Endothelial cell of umbilical vein (primary cell): ENCODE results near the gene IMPG2. TPM values are rescaled to one million over a fixed set of nuclear protein-coding genes. Genes with fewer than 3 reads are reported as not detected.

Experiments
- BruUV-seq: library from RNA; stranded (reverse); fragments of 400-500 nt; replicated peaks from 2 replicates; lab custom pipeline; 2021; lab: Mats Ljungman, UMichigan
- CTCF ChIA-PET: fragments of 300-600, 350-600 bp; sonication (Branson Sonifier 250); formaldehyde crosslinking; loops from one replicate; lab custom pipeline; 2021; ENCODE audit warnings: antibody characterized with exemption, inconsistent platforms; lab: Charles Lee
- POLR2A ChIA-PET: fragments of 300-600, 350-600 bp; sonication (Branson Sonifier 250); formaldehyde crosslinking; loops from one replicate; lab custom pipeline; 2021; ENCODE audit warnings: antibody characterized with exemption, inconsistent platforms; lab: Charles Lee
- DNase-seq: peaks from one replicate; pipeline ENCODE4 v3.0.0-alpha.2; 2011; ENCODE audit warnings: low read depth, low spot score
- FAIRE-seq: peaks from 2 replicates; lab custom pipeline; 2011; peaks lifted over from hg19 to GRCh38; lab: Jason Lieb, UNC
- H2AFZ ChIP-seq: 2 replicates; pipeline ENCODE4 v1.6.0; 2012; ENCODE audit warnings: low read depth, low read length, control low read depth, inconsistent platforms
- H3K27ac ChIP-seq: 2 replicates; pipeline ENCODE4 v1.5.1; 2011; ENCODE audit warnings: low read depth, mild to moderate bottlenecking, control low read depth, low read length, moderate library complexity; ENCODE audit not compliant: insufficient read depth
- H3K27me3 ChIP-seq, 2 experiments: 2 replicates each; pipeline versions ENCODE4 v1.6.0 to v1.6.1; 2011; ENCODE audit warnings: low read length in 2 of 2, mixed read lengths in 1 of 2; ENCODE audit not compliant: control insufficient read depth in 2 of 2, insufficient read depth in 2 of 2
- H3K36me3 ChIP-seq, 2 experiments: 2 replicates in 1 of 2; 3 replicates in 1 of 2; pipeline ENCODE4 v1.5.1; 2011; ENCODE audit warnings: low read length in 2 of 2, mild to moderate bottlenecking in 1 of 2, moderate library complexity in 1 of 2; ENCODE audit not compliant: control insufficient read depth in 2 of 2, insufficient read depth in 2 of 2; ENCODE audit errors: extremely low read depth in 1 of 2
- H3K4me1 ChIP-seq: 3 replicates; pipeline ENCODE4 v1.5.1; 2011; ENCODE audit warnings: mild to moderate bottlenecking, low read length; ENCODE audit not compliant: control insufficient read depth, insufficient read depth; ENCODE audit errors: extremely low read depth
- H3K4me2 ChIP-seq: 2 replicates; pipeline ENCODE4 v1.6.1; 2011; ENCODE audit warnings: low read length, control low read depth, mixed read lengths; ENCODE audit not compliant: insufficient read depth
- H3K4me3 ChIP-seq, 3 experiments: fragments of 200-600 bp in 1 of 3; sonication (generic), shearing (Covaris generic) in 1 of 3; replicated peaks in 1 of 3; 2 replicates each; pipeline ENCODE4 v1.5.1; 2011 to 2016; ENCODE audit warnings: control low read depth in 3 of 3, low read length in 3 of 3, mild to moderate bottlenecking in 2 of 3, inconsistent platforms in 1 of 3, low read depth in 1 of 3, moderate library complexity in 1 of 3; ENCODE audit not compliant: insufficient read depth in 1 of 3
- H3K79me2 ChIP-seq: 2 replicates; pipeline ENCODE4 v1.6.0; 2012; ENCODE audit warnings: low read length, inconsistent platforms; ENCODE audit not compliant: control insufficient read depth, insufficient read depth
- H3K9ac ChIP-seq: replicated peaks from 2 replicates; pipeline ENCODE3; 2011; ENCODE audit warnings: low read length, control low read depth; ENCODE audit not compliant: insufficient read depth; ENCODE audit errors: extremely low read depth
- H3K9me1 ChIP-seq: replicated peaks from 3 replicates; pipeline ENCODE4 v1.6.0; 2011; ENCODE audit warnings: mild to moderate bottlenecking, low read length; ENCODE audit not compliant: control insufficient read depth, insufficient read depth; ENCODE audit errors: extremely low read depth
- H3K9me3 ChIP-seq: replicated peaks from 2 replicates; pipeline ENCODE4 v1.5.1; 2012; ENCODE audit warnings: low read length, inconsistent platforms; ENCODE audit not compliant: control insufficient read depth, insufficient read depth
- H4K20me1 ChIP-seq: replicated peaks from 2 replicates; pipeline ENCODE3; 2011; ENCODE audit warnings: mild to moderate bottlenecking, low read length; ENCODE audit not compliant: control insufficient read depth, insufficient read depth; ENCODE audit errors: extremely low read depth
- CTCF ChIP-seq, 2 donors: IDR thresholded peaks; 1 replicate in 1 of 2; 2 replicates in 1 of 2; pipeline ENCODE4 v1.5.1; 2011; ENCODE audit warnings: low read length in 2 of 2, mild to moderate bottlenecking in 2 of 2, moderate library complexity in 2 of 2, control low read depth in 1 of 2, inconsistent platforms in 1 of 2, low read depth in 1 of 2; ENCODE audit not compliant: insufficient read depth in 1 of 2; ENCODE audit errors: extremely low read depth in 1 of 2
- EZH2 ChIP-seq: IDR thresholded peaks from 2 replicates; pipeline ENCODE4 v1.6.1; 2012; ENCODE audit warnings: borderline replicate concordance, low read depth, mild to moderate bottlenecking, moderate library complexity, low read length, inconsistent platforms; ENCODE audit not compliant: severe bottlenecking
- FOS ChIP-seq: IDR thresholded peaks from 2 replicates; pipeline ENCODE4 v1.6.1; 2011; ENCODE audit warnings: mild to moderate bottlenecking, low read length, moderate library complexity, borderline replicate concordance; ENCODE audit not compliant: insufficient read depth
- GATA2 ChIP-seq: IDR thresholded peaks from 2 replicates; pipeline ENCODE4 v1.7.0; 2011; ENCODE audit warnings: low read depth, mild to moderate bottlenecking, moderate library complexity, mixed read lengths, low read length; ENCODE audit not compliant: insufficient read length, insufficient read depth
- JUN ChIP-seq: IDR thresholded peaks from 2 replicates; pipeline ENCODE4 v1.6.1; 2011; ENCODE audit warnings: borderline replicate concordance, low read depth; ENCODE audit not compliant: insufficient read length, insufficient read depth
- MAX ChIP-seq: IDR thresholded peaks from 2 replicates; pipeline ENCODE4 v1.6.1; 2011; ENCODE audit not compliant: insufficient read depth, insufficient read length
- MYC ChIP-seq: IDR thresholded peaks from one replicate; pipeline ENCODE4 v1.6.1; 2011; ENCODE audit warnings: mild to moderate bottlenecking, low read depth, low read length
- POLR2A ChIP-seq: IDR thresholded peaks from 2 replicates; pipeline ENCODE4 v1.6.1; 2012; ENCODE audit warnings: low read depth, mild to moderate bottlenecking, control low read depth, low read length
- POLR2AphosphoS5 ChIP-seq: IDR thresholded peaks from 2 replicates; pipeline ENCODE4 v1.6.1; 2012; ENCODE audit warnings: low read depth, mild to moderate bottlenecking, control low read depth, low read length, moderate library complexity; ENCODE audit not compliant: insufficient read depth
- dilution Hi-C: fragments of 300-500 bp; cut with MboI; formaldehyde crosslinking; loops from one replicate; pipeline ENCODE4 v1.15.0; 2019; ENCODE audit warnings: low sequenced_read_pairs; ENCODE audit not compliant: extremely low pct_ligation_motif_present
- intact Hi-C: fragments of 100-400 bp; cut with micrococcal nuclease; formaldehyde crosslinking; loops from one replicate; pipeline ENCODE4 v1.10.0; 2022
- polyA plus RNA-seq, 4 experiments: library from polyadenylated mRNA; depleted of rRNA in 3 of 4; stranded (reverse) in 3 of 4; unstranded in 1 of 4; fragments of >200 nt; gene quantifications; 2 replicates each; pipeline versions ENCODE4 v1.2.1 to v1.2.3, GENCODE V29; 2011 to 2012; ENCODE audit warnings: missing spikeins in 1 of 4
- total RNA-seq: library from RNA; stranded (reverse); gene quantifications from 2 replicates; pipeline ENCODE4 v1.2.3, GENCODE V29; 2021

The IMPG2 gene
- total and polyA plus RNA-seq, 2 donors (not counting 3 experiments of a cell fraction or from before 2014, with no cell fraction given), result 0.39 to 0.71 TPM

DNA sequence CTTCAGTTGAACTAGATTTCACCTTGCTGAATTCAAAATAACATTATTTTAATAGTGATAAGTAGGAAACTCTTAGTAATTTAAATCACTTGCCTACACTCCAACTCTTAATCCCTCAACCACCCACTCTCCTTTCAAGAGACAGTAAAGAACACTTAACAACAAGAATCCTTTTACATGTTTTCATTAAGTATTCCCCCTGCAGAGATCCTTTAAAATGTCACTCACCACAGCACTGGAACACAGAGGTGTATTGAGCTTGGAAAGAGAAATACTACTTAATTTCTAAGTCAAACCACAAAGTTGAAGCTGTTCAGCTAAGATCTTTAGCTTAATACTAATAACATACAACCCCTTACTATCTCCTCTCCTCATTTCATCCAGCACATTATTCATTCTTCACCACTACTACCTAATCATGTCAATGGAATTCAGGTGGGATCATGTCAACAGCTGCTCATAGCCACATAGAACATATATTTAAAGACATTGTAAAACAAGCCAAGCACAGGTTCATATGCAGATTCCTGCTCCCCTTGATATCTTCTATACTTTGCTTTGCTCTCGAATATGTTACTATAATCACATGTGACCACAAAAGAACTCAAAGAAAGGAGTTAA lies 40.5 kb downstream of the IMPG2 start:
- Histone ChIP-seq H4K20me1 (no peaks in the 10 kb centered on the region), H3K27me3 (no peaks in the 10 kb centered on the region), H3K4me3 (no peak overlapping the region), H3K4me1 (no peaks in the 10 kb centered on the region), H3K4me2 (no peak overlapping the region), H3K9me3 (no peaks in the 10 kb centered on the region), H3K79me2 (no peaks in the 10 kb centered on the region), H3K36me3 (no peaks in the 10 kb centered on the region), H2AFZ (no peak overlapping the region), H3K9me1 (no peaks in the 10 kb centered on the region), H3K27ac (no peak overlapping the region), H3K9ac (no peak overlapping the region)
- FAIRE-seq, result no peak
- no TSS peak for BruUV-seq
- intact Hi-C loops, result no loop called here
- POLR2A ChIA-PET, result no interaction called here
- dilution Hi-C loops, result no loop called here
- CTCF ChIA-PET, result no interaction called here
- no peak for DNase-seq
- TF ChIP-seq CTCF (IDR thresholded peaks at IDR 0.05; ENCODE audit: extremely low read depth in 1 of 2, insufficient read depth in 1 of 2, low read depth in 1 of 2, low read length in 2 of 2) (no peak), FOS (no peak), EZH2 (no peak), MAX (no peak), JUN (no peak), GATA2 (no peak), MYC (no peak), POLR2AphosphoS5 (no peak), POLR2A (no peak)
